ENCODE results near the gene SYPL1.

GRCh38 chr7:106110885-106111654, 1.0 kb downstream of the SYPL1 start:
- TF ChIP-seq, protein P1, sequence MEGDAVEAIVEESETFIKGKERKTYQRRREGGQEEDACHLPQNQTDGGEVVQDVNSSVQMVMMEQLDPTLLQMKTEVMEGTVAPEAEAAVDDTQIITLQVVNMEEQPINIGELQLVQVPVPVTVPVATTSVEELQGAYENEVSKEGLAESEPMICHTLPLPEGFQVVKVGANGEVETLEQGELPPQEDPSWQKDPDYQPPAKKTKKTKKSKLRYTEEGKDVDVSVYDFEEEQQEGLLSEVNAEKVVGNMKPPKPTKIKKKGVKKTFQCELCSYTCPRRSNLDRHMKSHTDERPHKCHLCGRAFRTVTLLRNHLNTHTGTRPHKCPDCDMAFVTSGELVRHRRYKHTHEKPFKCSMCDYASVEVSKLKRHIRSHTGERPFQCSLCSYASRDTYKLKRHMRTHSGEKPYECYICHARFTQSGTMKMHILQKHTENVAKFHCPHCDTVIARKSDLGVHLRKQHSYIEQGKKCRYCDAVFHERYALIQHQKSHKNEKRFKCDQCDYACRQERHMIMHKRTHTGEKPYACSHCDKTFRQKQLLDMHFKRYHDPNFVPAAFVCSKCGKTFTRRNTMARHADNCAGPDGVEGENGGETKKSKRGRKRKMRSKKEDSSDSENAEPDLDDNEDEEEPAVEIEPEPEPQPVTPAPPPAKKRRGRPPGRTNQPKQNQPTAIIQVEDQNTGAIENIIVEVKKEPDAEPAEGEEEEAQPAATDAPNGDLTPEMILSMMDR (IDR thresholded peaks at IDR 0.05) = no peak
- TF ChIP-seq POLR2AphosphoS5 (IDR thresholded peaks at IDR 0.05) (no peak), POLR2A (IDR thresholded peaks at IDR 0.05) (no peak)
